ENCODE measurements around the gene P3R3URF.

The P3R3URF gene

GRCh38 chr1:46131712-46132528 lies 44.4 kb downstream of the P3R3URF start:
- peak; percentile 80 to 81 for DNase-seq

GRCh38 chr1:46131093-46131492 lies 45.2 kb downstream of the P3R3URF start:
- DNase-seq: peak in 1 of 2 experiments; percentile 49

DNA sequence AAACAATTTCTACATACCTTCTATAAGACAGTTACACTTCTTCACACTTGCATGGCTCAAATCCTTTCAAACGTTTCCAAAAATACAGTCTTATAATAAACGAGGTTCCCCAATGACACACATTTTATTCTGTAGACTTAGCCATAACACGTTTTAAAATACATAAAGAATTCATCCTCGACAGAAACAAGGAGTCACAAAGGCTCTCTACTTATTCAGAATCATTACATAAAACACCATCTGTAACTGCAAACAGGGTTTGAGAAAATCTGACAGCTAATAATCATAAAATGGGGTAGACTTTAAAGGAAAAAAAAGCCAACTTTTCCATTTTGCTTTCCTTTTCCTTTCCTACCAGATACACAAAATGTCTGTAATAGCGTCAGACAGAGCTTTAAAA lies 45.7 kb downstream of the P3R3URF start:
- DNase-seq: peak; percentile 31 to 44

GRCh38 chr1:46130121-46130520 lies 46.2 kb downstream of the P3R3URF start:
- peak in 1 of 2 experiments; percentile 18 for DNase-seq

DNA sequence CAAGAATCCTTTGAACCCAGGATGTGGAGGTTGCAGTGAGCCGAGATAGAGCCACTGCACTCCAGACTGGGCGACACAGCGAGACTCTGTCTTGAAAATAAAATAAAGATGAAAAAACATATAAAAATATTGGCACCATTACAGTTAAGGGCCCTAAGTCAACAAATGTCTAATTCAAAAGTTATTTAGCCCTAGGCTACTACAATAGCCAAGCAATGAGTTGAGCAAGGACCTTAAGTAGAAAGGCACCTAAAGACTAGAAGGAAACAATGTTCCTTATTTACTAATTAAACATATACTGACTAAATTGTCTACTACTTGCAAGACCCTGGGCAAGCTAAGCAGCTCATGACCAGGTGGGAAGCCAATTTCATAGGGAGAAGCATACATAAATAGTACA lies 47.9 kb downstream of the P3R3URF start:
- no peak for DNase-seq

Measured in NCI-H526 (cell line).